Measurements from ENCODE around the gene SPPL2C. TPM values are rescaled to one million over a fixed set of nuclear protein-coding genes. Genes with fewer than 3 reads are reported as not detected.

Gene SPPL2C
- total and polyA plus RNA-seq, 2 experiments from 2014 or later, result 0.12 TPM; not detected in 1

DNA sequence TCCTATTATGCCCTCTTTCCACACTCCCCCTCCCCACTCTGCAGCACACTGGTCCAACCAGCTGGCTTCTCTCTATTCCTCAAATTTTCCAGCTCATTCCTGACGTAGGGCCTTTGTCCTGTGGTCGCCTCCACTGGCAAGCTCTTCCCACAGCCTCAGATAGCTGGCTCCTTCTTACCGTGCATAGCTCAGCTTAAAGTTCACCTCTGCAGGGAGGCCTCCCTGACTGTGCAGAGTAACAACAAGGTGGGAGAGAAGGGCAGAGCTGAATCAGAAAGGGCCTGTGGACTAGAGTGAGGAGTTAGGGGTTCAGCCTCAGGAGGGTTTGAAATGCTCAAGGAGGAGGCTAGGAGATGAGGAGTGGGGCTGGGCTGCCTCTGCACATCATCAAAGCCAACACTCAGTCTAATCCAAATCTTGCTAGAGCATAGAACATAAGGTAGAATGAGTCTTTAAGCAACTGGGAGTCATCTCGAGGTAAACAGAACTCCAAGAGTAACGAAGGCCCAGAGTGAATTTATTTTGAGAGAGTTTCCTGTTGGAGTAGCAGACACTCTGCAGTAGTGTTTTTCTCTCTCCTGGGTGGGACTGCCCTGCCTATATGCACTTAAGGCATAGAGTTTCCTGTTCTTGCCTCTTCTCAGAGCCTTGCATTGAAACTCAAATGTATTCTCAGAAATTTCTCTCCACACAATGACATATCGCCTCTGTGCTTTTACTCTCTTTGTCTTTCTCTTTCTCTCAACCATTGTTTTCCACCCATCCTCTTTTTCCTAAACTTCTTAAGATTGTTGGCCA, 19.4 kb downstream of the SPPL2C start:
- H3K4me1 ChIP-seq (ENCODE audit: low read depth), result no peaks in the 10 kb centered on the region
- TF ChIP-seq, protein P1, sequence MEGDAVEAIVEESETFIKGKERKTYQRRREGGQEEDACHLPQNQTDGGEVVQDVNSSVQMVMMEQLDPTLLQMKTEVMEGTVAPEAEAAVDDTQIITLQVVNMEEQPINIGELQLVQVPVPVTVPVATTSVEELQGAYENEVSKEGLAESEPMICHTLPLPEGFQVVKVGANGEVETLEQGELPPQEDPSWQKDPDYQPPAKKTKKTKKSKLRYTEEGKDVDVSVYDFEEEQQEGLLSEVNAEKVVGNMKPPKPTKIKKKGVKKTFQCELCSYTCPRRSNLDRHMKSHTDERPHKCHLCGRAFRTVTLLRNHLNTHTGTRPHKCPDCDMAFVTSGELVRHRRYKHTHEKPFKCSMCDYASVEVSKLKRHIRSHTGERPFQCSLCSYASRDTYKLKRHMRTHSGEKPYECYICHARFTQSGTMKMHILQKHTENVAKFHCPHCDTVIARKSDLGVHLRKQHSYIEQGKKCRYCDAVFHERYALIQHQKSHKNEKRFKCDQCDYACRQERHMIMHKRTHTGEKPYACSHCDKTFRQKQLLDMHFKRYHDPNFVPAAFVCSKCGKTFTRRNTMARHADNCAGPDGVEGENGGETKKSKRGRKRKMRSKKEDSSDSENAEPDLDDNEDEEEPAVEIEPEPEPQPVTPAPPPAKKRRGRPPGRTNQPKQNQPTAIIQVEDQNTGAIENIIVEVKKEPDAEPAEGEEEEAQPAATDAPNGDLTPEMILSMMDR (IDR thresholded peaks at IDR 0.05; ENCODE audit: low read depth, low read length), result no peak
- H3K27ac ChIP-seq, result no peak overlapping the region
- no peaks in the 10 kb centered on the region for H3K36me3 ChIP-seq
- H3K4me3 ChIP-seq, result no peak overlapping the region
- no peaks in the 10 kb centered on the region for H3K27me3 ChIP-seq
- no peaks in the 10 kb centered on the region for H3K9me3 ChIP-seq (ENCODE audit: low read depth)
- no peak for DNase-seq (ENCODE audit: low read depth in 1 of 2, low spot score in 1 of 2)

GRCh38 chr17:45867171-45867570, 22.5 kb downstream of the SPPL2C start:
- Histone ChIP-seq H3K4me3 (no peak overlapping the region), H3K27me3 (no peaks in the 10 kb centered on the region), H3K4me1 (ENCODE audit: low read depth) (no peaks in the 10 kb centered on the region), H3K36me3 (no peaks in the 10 kb centered on the region), H3K9me3 (ENCODE audit: low read depth) (no peaks in the 10 kb centered on the region), H3K27ac (no peak overlapping the region)
- TF ChIP-seq, protein P1 (IDR thresholded peaks at IDR 0.05; ENCODE audit: low read depth, low read length), result no peak
- no peak for DNase-seq (ENCODE audit: low read depth in 1 of 2, low spot score in 1 of 2)

DNA sequence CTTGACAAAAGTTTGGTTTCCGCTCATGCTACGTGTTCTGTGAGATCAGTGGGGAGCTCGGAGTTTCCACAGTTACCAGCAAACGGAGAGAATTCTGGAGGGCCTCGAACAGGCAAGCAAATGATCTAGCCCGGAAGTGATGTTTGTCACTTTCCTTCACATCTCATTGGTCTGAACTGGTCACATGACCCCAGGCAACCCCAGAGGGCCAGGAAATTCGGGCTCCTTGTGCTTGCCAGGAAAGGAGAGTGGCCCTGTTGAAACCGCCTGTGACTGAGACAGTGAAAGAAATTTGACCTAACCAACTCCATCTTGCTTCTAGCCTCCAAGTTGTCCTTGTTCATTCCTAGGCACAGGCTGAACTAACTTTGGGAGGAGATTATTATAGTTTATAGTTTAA, 23.0 kb downstream of the SPPL2C start:
- H3K4me3 ChIP-seq, result no peak overlapping the region
- H3K9me3 ChIP-seq (ENCODE audit: low read depth), result no peaks in the 10 kb centered on the region
- DNase-seq (ENCODE audit: low read depth in 1 of 2, low spot score in 1 of 2), result no peak
- H3K4me1 ChIP-seq (ENCODE audit: low read depth), result no peaks in the 10 kb centered on the region
- H3K27me3 ChIP-seq, result no peaks in the 10 kb centered on the region
- TF ChIP-seq, protein P1 (IDR thresholded peaks at IDR 0.05; ENCODE audit: low read depth, low read length), result no peak
- no peaks in the 10 kb centered on the region for H3K36me3 ChIP-seq
- H3K27ac ChIP-seq, result no peak overlapping the region

- TF ChIP-seq, protein P1 (IDR thresholded peaks at IDR 0.05; ENCODE audit: low read depth, low read length), result no peak
- H3K9me3 ChIP-seq (ENCODE audit: low read depth), result no peaks in the 10 kb centered on the region
- H3K36me3 ChIP-seq, result no peaks in the 10 kb centered on the region
- DNase-seq (ENCODE audit: low read depth in 1 of 2, low spot score in 1 of 2), result peak in 1 of 2 donors; percentile 35
- H3K4me3 ChIP-seq, result no peak overlapping the region
- no peaks in the 10 kb centered on the region for H3K4me1 ChIP-seq (ENCODE audit: low read depth)
- no peaks in the 10 kb centered on the region for H3K27me3 ChIP-seq
- H3K27ac ChIP-seq, result no peak overlapping the region
These were observed 23.6 kb downstream of the SPPL2C start for GRCh38 chr17:45868276-45868675.

DNA sequence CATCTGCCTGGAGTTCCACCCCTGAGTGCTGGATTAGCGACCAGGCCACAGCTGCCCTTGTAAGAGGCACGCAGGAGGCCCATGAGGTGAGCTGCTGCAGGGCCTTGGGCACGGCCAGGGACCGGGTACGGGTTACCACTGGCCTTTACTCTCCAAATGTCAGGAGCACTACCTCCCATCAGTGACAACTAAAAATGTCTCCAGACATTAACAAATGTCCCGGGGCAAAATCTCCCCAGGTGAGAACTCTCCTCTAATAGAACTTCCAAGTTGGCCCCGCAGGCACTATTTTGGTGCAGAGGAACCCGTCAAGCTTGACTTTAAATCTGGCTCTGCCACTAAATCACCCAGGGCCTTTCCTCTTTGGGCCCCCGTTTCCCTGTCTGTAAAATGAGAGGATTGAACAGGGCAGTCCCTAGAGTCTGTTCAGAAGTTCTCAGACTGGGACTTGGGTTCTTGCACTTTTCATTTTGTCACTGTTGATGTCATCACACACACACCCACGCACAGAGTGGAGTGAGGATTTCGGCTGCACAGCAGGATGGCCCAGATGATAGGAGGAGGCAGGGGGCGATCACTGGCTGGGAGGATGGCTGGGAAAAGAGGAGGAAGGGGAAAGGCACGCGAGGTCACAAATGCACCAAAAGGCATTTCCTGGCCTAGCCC, 25.1 kb downstream of the SPPL2C start:
- Histone ChIP-seq H3K27me3 (no peaks in the 10 kb centered on the region), H3K4me3 (no peak overlapping the region), H3K9me3 (ENCODE audit: low read depth) (no peaks in the 10 kb centered on the region), H3K4me1 (ENCODE audit: low read depth) (no peaks in the 10 kb centered on the region), H3K36me3 (no peaks in the 10 kb centered on the region), H3K27ac (no peak overlapping the region)
- DNase-seq (ENCODE audit: low read depth in 1 of 2, low spot score in 1 of 2), result peak in 1 of 2 donors; percentile 16
- TF ChIP-seq, protein P1 (IDR thresholded peaks at IDR 0.05; ENCODE audit: low read depth, low read length), result no peak
